GM12878 (cell line): Measurements from ENCODE around the gene BTG2. TPM values are rescaled to one million over a fixed set of nuclear protein-coding genes. Genes with fewer than 3 reads are reported as not detected.
A peak's percentile ranks its signal among the peaks of the same experiment; 100 is the strongest.

Experiments used
- BMI1 ChIP-seq: fragments of 450-650 bp; IDR thresholded peaks from 2 replicates; pipeline ENCODE4 v1.6.1; 2016; ENCODE audit warnings: mild to moderate bottlenecking, moderate library complexity, borderline replicate concordance
- CBFB ChIP-seq: IDR thresholded peaks from 2 replicates; pipeline ENCODE4 v1.6.1; 2016; ENCODE audit warnings: antibody characterized with exemption, low read depth
- FOS ChIP-seq: IDR thresholded peaks from 3 replicates; pipeline ENCODE4 v1.6.1; 2011; ENCODE audit warnings: borderline replicate concordance; ENCODE audit not compliant: insufficient read length; ENCODE audit errors: extremely low read depth
- HDAC2 ChIP-seq: fragments of 200-600 bp; sonication (generic); IDR thresholded peaks from 2 replicates; pipeline ENCODE4 v1.6.1; 2017
- PML ChIP-seq: IDR thresholded peaks from 2 replicates; pipeline ENCODE4 v1.6.1; 2012; ENCODE audit warnings: low read length, inconsistent platforms
- RFX5 ChIP-seq: IDR thresholded peaks from 2 replicates; pipeline ENCODE4 v1.6.1; 2011; ENCODE audit warnings: low read depth, low read length, improper control_type of control experiment
- SUZ12 ChIP-seq: fragments of 200-600 bp; sonication (generic); IDR thresholded peaks from one replicate; pipeline ENCODE4 v1.6.1; 2018; ENCODE audit warnings: antibody characterized with exemption, mild to moderate bottlenecking; ENCODE audit not compliant: unreplicated experiment
- ZNF622 ChIP-seq: fragments of 450-650 bp; IDR thresholded peaks from 2 replicates; pipeline ENCODE4 v1.6.1; 2017; ENCODE audit warnings: mild to moderate bottlenecking, inconsistent platforms
- polyA plus RNA-seq, 11 experiments: library from polyadenylated mRNA; depleted of rRNA in 4 of 11; unstranded in 6 of 11; stranded (reverse) in 5 of 11; fragments of >200 nt; fragmentation: Nextera tagmentation in 4 of 11; fragmentation: Illumina TruSeq in 1 of 11; extraction: Ambion mirVana in 4 of 11; extraction: Trizol in 1 of 11; gene quantifications; 1 replicate in 1 of 11; 2 replicates in 10 of 11; pipeline versions ENCODE4 v1.2.1 to v1.2.3, GENCODE V29; 2011 to 2016; ENCODE audit warnings: inconsistent platforms in 2 of 11, missing spikeins in 2 of 11, low read depth in 1 of 11
- total RNA-seq, 4 experiments: library from RNA; depleted of rRNA in 3 of 4; stranded (reverse); fragments of >200 nt in 3 of 4; fragmentation: Illumina TruSeq in 1 of 4; extraction: Trizol in 1 of 4; gene quantifications; 2 replicates each; pipeline versions ENCODE4 v1.2.1 to v1.2.3, GENCODE V29; 2013 to 2021
- TF ChIP-seq, protein P1 (sequence below): fragments of 450-650 bp; IDR thresholded peaks from 2 replicates; pipeline ENCODE4 v1.6.1; 2017; ENCODE audit warnings: mild to moderate bottlenecking, moderate library complexity
- TF ChIP-seq, protein P2 (sequence below): IDR thresholded peaks from 2 replicates; pipeline ENCODE4 v1.6.1; 2012; ENCODE audit warnings: low read depth, low read length, improper control_type of control experiment

BTG2 gene
- total and polyA plus RNA-seq, 10 of the 15 experiments (the other 5 are each of a cell fraction or from before 2014, with no cell fraction given) = 23.3 to 160 (median 98.1) TPM

DNA sequence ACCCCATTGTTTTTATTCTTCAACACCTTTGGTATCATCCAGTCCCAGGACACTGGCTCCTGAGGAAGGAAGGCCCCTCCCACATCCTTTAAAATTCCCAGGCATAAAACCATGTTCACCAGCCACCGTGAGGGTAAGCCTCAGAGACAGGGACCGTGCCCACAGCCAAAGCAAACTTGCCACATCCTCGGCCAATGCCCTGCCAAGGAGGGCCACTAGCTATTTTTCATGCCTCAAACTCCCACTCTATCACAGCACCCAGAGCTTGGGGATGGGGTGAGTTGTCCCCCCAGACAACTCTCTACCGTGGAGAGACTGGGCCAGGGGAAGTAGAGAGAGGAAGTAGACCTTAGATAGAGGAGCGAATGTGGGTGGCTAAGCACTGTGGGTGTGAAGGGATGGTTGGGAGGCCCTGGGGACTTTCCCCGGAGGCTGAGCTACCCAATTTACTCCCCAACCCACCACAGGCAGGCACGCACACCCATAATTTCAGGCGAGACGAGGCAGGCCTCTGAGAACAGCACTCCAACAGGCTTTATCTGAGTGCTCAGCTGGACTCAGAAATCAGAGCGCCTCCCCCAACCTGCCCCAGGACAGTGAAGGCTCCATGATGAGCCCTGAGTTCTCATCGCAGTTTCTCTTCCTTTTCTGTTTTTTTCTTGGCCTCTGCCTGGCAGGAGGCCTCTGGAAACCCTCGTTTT is 15.9 kb upstream of the BTG2 start (continued):
- TF ChIP-seq, protein P1, sequence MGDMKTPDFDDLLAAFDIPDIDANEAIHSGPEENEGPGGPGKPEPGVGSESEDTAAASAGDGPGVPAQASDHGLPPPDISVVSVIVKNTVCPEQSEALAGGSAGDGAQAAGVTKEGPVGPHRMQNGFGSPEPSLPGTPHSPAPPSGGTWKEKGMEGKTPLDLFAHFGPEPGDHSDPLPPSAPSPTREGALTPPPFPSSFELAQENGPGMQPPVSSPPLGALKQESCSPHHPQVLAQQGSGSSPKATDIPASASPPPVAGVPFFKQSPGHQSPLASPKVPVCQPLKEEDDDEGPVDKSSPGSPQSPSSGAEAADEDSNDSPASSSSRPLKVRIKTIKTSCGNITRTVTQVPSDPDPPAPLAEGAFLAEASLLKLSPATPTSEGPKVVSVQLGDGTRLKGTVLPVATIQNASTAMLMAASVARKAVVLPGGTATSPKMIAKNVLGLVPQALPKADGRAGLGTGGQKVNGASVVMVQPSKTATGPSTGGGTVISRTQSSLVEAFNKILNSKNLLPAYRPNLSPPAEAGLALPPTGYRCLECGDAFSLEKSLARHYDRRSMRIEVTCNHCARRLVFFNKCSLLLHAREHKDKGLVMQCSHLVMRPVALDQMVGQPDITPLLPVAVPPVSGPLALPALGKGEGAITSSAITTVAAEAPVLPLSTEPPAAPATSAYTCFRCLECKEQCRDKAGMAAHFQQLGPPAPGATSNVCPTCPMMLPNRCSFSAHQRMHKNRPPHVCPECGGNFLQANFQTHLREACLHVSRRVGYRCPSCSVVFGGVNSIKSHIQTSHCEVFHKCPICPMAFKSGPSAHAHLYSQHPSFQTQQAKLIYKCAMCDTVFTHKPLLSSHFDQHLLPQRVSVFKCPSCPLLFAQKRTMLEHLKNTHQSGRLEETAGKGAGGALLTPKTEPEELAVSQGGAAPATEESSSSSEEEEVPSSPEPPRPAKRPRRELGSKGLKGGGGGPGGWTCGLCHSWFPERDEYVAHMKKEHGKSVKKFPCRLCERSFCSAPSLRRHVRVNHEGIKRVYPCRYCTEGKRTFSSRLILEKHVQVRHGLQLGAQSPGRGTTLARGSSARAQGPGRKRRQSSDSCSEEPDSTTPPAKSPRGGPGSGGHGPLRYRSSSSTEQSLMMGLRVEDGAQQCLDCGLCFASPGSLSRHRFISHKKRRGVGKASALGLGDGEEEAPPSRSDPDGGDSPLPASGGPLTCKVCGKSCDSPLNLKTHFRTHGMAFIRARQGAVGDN = peak; percentile 93
- TF ChIP-seq SUZ12 (no peak), HDAC2 (no peak), FOS (no peak), RFX5 (no peak), BMI1 (peak; percentile 51; the same call in 1 of the 2 replicates), PML (no peak), CBFB (peak; percentile 93), ZNF622 (no peak)
- TF ChIP-seq, protein P2, sequence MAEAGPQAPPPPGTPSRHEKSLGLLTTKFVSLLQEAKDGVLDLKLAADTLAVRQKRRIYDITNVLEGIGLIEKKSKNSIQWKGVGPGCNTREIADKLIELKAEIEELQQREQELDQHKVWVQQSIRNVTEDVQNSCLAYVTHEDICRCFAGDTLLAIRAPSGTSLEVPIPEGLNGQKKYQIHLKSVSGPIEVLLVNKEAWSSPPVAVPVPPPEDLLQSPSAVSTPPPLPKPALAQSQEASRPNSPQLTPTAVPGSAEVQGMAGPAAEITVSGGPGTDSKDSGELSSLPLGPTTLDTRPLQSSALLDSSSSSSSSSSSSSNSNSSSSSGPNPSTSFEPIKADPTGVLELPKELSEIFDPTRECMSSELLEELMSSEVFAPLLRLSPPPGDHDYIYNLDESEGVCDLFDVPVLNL = no peak
- TF ChIP-seq, all 136 proteins: peak for 57
